GM21576 (cell line): ENCODE results near the gene LDLRAD4.
A peak's percentile ranks its signal among the peaks of the same experiment; 100 is the strongest.

ENCODE experiments used
- ATAC-seq: cut with Tn5 transposase; IDR thresholded peaks from one replicate; pipeline ENCODE4 v1.9.1; 2021; ENCODE audit warnings: mild to moderate bottlenecking, moderate library complexity; ENCODE audit not compliant: unreplicated experiment

Gene LDLRAD4

GRCh38 chr18:13380691-13381070 is 162.1 kb downstream of the LDLRAD4 start:
- no peak for ATAC-seq

GRCh38 chr18:13381331-13381730 is 162.8 kb downstream of the LDLRAD4 start:
- no peak for ATAC-seq

- ATAC-seq: peak; percentile 55
Observed at GRCh38 chr18:13381944-13382365, 163.4 kb downstream of the LDLRAD4 start.

GRCh38 chr18:13382366-13382953 is 163.9 kb downstream of the LDLRAD4 start:
- ATAC-seq: peak; percentile 30

- ATAC-seq: no peak
Observed at GRCh38 chr18:13382954-13383827, 164.6 kb downstream of the LDLRAD4 start.

GRCh38 chr18:13386891-13387801 is 168.6 kb downstream of the LDLRAD4 start:
- no peak for ATAC-seq

- ATAC-seq: no peak
Observed at GRCh38 chr18:13387855-13388548, 169.4 kb downstream of the LDLRAD4 start.

- ATAC-seq: no peak
Observed at GRCh38 chr18:13388586-13389490, 170.3 kb downstream of the LDLRAD4 start.

GRCh38 chr18:13389491-13390131 is 171.1 kb downstream of the LDLRAD4 start:
- ATAC-seq: no peak

GRCh38 chr18:13390196-13390595 is 171.6 kb downstream of the LDLRAD4 start:
- no peak for ATAC-seq

GRCh38 chr18:13390711-13391110 is 172.2 kb downstream of the LDLRAD4 start:
- ATAC-seq: no peak

- ATAC-seq: no peak
Observed at GRCh38 chr18:13392029-13392750, 173.6 kb downstream of the LDLRAD4 start.

GRCh38 chr18:13392899-13393298 is 174.3 kb downstream of the LDLRAD4 start:
- no peak for ATAC-seq

- ATAC-seq: no peak
Observed at GRCh38 chr18:13393338-13393737, 174.8 kb downstream of the LDLRAD4 start.

- no peak for ATAC-seq
Observed at GRCh38 chr18:13394801-13395200, 176.2 kb downstream of the LDLRAD4 start.

GRCh38 chr18:13395577-13395976 is 177.0 kb downstream of the LDLRAD4 start:
- no peak for ATAC-seq

GRCh38 chr18:13397504-13398163 is 179.1 kb downstream of the LDLRAD4 start:
- ATAC-seq: no peak

GRCh38 chr18:13398631-13399030 is 180.1 kb downstream of the LDLRAD4 start:
- no peak for ATAC-seq
